ENCODE measurements around the gene GASK1A.

GASK1A gene

GRCh38 chr3:43004282-43004681 lies 25.2 kb downstream of the GASK1A start:
- peaks cover 12% of the 10 kb centered on the region for H3K27me3 Mint-ChIP-seq (ENCODE audit: low read depth)
- H3K9me3 Mint-ChIP-seq: no peaks in the 10 kb centered on the region
- no peaks in the 10 kb centered on the region for H3K36me3 Mint-ChIP-seq (ENCODE audit: low read depth)
- H3K4me1 Mint-ChIP-seq: peaks cover 43% of the 10 kb centered on the region
- TF ChIP-seq CTCF (IDR thresholded peaks at IDR 0.05; ENCODE audit: unreplicated experiment in 3 of 3): no peak
- H3K4me3 Mint-ChIP-seq: no peak overlapping the region
- no peak overlapping the region for H3K27ac Mint-ChIP-seq

- H3K4me3 Mint-ChIP-seq: no peak overlapping the region
- peaks cover 12% of the 10 kb centered on the region for H3K27me3 Mint-ChIP-seq (ENCODE audit: low read depth)
- H3K9me3 Mint-ChIP-seq: no peaks in the 10 kb centered on the region
- no peak for TF ChIP-seq CTCF (IDR thresholded peaks at IDR 0.05; ENCODE audit: unreplicated experiment in 3 of 3)
- no peak overlapping the region for H3K27ac Mint-ChIP-seq
- H3K4me1 Mint-ChIP-seq: peaks cover 33% of the 10 kb centered on the region
- H3K36me3 Mint-ChIP-seq (ENCODE audit: low read depth): no peaks in the 10 kb centered on the region
Measured at GRCh38 chr3:43005253-43005652, 26.1 kb downstream of the GASK1A start.

DNA sequence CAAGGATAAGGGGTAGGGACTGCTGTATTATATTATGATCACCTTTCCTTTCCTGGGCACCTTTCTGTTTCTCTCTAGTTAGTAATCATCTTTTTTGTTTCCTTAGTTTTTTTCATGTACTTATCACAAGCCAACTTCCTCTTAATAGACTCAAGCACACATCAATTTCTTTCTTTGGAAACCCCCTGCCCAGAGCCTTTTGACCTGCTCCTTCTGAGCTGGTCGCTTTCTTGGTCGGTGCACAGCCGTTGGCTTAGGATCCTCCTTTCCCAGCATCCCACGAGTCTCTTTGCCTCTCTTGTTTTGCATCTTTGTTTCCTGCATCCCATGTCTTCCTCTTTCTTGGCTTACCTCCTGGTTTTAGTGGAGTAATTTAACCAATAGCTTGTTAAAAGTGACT lies 26.9 kb downstream of the GASK1A start:
- Mint-ChIP-seq H3K4me3 (no peak overlapping the region), H3K27me3 (ENCODE audit: low read depth) (peaks cover 12% of the 10 kb centered on the region), H3K27ac (no peak overlapping the region), H3K9me3 (no peaks in the 10 kb centered on the region), H3K36me3 (ENCODE audit: low read depth) (no peaks in the 10 kb centered on the region), H3K4me1 (peaks cover 31% of the 10 kb centered on the region)
- TF ChIP-seq CTCF (IDR thresholded peaks at IDR 0.05; ENCODE audit: unreplicated experiment in 3 of 3): no peak

- Mint-ChIP-seq H3K27ac (peak overlapping the region in 1 of 3 experiments; percentile 13), H3K9me3 (no peaks in the 10 kb centered on the region), H3K4me1 (peaks cover 22% of the 10 kb centered on the region), H3K36me3 (ENCODE audit: low read depth) (no peaks in the 10 kb centered on the region), H3K27me3 (ENCODE audit: low read depth) (peaks cover 8% of the 10 kb centered on the region), H3K4me3 (no peak overlapping the region)
- TF ChIP-seq CTCF (IDR thresholded peaks at IDR 0.05; ENCODE audit: unreplicated experiment in 3 of 3): no peak
Measured at GRCh38 chr3:43006825-43007224, 27.7 kb downstream of the GASK1A start.

DNA sequence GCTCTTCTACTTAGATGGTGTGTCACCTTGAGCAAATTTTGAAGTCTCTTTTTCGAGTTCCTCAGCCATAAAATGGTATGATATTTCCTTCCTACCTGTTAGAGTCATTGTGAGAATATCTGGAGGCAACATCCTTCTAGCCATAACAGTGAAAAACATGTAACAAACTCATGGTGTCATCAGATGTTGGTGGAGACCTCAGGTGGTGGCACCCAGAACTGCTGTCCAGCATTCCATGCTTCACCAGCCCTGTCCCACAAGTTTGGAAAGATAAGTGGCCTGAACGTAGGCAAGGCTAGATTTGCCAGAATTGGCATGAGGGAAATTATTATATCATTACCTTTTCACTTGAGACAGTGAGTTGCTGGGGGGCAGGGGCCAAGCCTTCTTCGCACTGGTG lies 30.4 kb downstream of the GASK1A start:
- Mint-ChIP-seq H3K36me3 (ENCODE audit: low read depth) (no peaks in the 10 kb centered on the region), H3K27ac (no peak overlapping the region), H3K4me3 (no peak overlapping the region), H3K9me3 (no peaks in the 10 kb centered on the region), H3K4me1 (peaks cover 15% of the 10 kb centered on the region), H3K27me3 (ENCODE audit: low read depth) (peaks cover 8% of the 10 kb centered on the region)
- TF ChIP-seq CTCF (IDR thresholded peaks at IDR 0.05; ENCODE audit: unreplicated experiment in 3 of 3): no peak

DNA sequence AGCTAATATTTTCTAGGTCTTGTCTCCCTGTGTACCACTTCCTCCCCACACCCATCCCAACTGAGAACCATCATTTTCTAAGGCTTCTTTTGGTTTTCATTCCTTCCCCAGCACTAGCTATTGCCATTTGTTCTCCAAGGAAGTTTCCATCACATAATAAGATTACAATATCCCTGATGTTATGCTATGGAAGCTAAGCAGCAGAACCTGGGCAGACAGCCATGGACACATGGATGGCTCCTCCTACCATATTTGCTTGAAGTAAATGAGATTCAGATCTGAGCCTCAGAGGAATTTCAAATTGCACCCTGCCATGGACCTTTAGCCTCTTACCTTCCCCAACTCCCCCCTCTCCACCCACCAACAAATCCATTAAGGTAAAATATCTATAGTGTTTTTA lies 31.5 kb downstream of the GASK1A start:
- peak overlapping the region in 2 of 3 experiments; percentile 19 to 67 for H3K27ac Mint-ChIP-seq
- H3K27me3 Mint-ChIP-seq (ENCODE audit: low read depth): peaks cover 8% of the 10 kb centered on the region
- H3K9me3 Mint-ChIP-seq: no peaks in the 10 kb centered on the region
- no peaks in the 10 kb centered on the region for H3K36me3 Mint-ChIP-seq (ENCODE audit: low read depth)
- H3K4me3 Mint-ChIP-seq: no peak overlapping the region
- TF ChIP-seq CTCF (IDR thresholded peaks at IDR 0.05; ENCODE audit: unreplicated experiment in 3 of 3): no peak
- peaks cover 12% of the 10 kb centered on the region for H3K4me1 Mint-ChIP-seq
